Hippocampal formation (tissue), 2 donors: ENCODE measurements around the gene MYLK4.
"Not testable (repeated sequence)": the region's sequence is repeated elsewhere in the genome, so short reads cannot be mapped to it uniquely, and the experiment has no call there.

Source experiments
- DNase-seq, 2 donors: peaks; one replicate each; lab custom pipeline; 2025; lab: John Stamatoyannopoulos, UW

Gene MYLK4

DNA sequence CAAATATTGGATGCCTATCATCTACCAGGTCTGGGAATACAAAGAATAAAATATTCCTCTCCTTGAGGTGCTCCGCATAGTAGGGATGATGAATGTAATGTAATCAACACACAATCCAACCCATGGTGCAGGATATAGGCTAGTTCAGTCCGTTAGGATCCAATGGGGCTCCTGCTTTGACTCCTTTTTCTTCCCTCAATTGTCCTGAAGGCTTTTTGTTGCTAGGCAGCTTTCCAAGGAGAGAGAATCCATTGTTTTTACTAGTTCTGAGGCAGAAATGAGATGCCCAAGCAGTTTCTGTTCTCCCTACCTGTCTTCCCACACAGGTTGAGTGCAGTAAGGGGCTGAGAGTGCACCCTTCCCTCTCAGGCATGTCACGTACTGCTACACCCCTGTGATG, 26.5 kb upstream of the MYLK4 start:
- DNase-seq, result no peak

DNA sequence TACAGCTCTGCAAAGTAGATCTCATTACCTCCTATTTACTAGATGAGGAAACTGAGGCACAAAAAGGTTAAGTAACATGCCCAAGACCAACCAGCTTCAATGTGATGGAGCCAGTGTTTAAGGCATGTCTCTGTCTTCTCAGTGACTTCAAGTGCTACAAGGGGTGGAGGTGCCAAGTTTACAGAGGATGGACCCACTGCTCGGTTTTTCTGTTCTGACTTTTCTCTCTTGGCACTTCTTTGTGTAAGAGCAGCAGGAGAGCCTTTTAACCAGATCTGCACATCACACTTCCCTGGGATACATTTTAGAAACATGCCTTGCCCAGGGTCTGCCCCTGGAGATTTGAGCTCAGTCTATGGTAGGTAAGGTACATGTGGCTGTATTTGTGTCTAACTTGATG, 24.3 kb upstream of the MYLK4 start:
- no peak for DNase-seq

GRCh38 chr6:2773449-2773848, 22.7 kb upstream of the MYLK4 start:
- DNase-seq, result no peak

DNA sequence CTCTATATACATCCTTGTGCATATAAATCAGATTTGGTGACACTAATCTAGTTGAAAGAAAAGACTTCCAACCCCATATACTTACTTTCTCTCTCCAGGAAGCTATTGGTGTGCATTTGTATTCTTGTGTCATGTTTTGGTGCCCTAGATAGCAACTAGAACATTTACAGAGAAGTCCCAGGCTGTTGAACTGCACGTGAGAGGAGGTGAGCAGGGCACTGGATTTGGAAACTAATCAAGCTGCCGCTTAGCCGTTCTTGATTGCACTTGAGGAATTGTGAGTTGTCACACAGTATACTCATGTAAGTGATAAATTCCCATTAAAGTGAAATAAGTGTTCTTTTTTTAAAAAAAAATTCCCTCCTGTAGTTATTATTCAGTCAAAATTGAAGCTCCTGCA, 22.1 kb upstream of the MYLK4 start:
- DNase-seq, result no peak

DNA sequence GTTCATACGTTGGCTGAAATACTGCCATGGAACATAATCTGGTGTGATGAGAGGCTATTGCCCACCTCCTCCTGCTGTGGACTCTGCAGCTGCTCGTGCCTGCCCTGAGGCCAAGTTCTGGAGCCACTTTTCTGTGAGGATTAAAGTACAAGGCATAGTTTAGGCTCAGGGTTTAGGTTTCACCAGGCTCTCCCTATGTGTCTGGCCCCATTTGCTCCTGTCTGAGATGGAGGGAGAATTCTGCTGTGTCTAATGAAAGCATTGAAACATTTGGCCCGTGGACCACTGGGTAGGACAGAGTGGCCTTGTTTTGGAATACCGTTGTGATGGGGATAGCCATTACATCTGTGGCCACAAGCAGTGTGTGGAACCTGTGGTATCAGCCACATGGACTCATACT, 20.4 kb upstream of the MYLK4 start:
- DNase-seq, result no peak

- DNase-seq, result no peak
These were observed 19.4 kb upstream of the MYLK4 start for GRCh38 chr6:2770171-2770570.

DNA sequence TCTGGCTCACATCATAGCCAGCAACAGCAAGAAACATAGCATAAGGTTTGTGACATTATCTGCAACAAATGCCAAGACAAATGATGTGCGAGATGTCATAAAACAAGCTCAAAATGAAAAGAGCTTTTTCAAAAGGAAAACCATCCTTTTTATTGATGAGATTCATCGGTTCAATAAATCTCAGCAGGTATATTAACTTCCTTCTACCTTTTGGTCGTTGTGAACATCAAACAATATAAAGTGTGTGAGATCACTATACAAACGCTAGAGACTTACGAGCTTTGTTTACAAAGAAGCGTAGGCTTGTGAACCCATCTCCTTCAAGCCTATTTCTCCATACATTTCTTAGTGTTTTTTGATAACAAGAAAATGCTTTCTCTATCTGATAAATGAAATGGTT, 18.0 kb upstream of the MYLK4 start:
- DNase-seq, result no peak

- DNase-seq, result no peak
These were observed 17.2 kb upstream of the MYLK4 start for GRCh38 chr6:2767657-2768524.

DNA sequence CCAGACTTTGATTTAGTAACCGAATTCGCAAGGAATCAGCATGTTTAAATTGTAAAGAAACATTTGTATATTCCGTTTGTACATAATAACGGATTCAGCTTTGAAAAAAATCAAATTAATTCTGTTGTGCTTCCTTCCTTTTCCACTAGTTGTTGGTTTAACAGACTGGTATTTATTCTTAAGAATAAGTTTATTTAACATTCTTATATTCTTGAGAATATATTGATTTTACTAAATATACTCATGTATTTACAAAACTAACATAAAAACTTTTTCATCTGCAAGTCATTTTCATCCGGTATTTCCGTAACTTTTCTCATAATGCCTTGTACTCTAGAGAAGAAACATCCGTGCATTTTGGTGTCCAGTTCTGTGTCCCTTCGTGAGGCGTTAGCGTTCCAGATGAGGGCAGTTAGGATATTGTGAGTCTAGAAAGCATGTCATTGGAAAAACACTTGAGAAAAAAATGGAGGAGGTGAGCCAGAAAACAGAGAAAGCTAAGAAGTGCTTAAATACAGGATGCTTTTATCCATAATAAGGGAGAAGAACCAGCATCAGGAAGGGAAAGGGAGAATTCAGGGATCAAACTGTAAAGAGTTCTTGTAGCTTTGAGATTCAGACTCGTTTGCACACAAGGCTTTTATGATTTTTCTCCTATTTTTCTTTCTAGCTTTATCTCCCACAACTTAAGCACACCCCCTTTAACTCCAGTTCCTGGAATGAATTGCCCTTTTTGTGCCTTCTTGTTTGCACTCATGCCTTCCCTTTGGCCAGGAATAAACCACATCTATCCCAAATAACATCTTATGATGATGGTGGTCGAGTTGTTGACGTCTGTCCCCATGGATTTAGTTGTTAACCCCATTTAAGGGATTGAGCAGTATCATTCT, 16.3 kb upstream of the MYLK4 start:
- no peak for DNase-seq

DNA sequence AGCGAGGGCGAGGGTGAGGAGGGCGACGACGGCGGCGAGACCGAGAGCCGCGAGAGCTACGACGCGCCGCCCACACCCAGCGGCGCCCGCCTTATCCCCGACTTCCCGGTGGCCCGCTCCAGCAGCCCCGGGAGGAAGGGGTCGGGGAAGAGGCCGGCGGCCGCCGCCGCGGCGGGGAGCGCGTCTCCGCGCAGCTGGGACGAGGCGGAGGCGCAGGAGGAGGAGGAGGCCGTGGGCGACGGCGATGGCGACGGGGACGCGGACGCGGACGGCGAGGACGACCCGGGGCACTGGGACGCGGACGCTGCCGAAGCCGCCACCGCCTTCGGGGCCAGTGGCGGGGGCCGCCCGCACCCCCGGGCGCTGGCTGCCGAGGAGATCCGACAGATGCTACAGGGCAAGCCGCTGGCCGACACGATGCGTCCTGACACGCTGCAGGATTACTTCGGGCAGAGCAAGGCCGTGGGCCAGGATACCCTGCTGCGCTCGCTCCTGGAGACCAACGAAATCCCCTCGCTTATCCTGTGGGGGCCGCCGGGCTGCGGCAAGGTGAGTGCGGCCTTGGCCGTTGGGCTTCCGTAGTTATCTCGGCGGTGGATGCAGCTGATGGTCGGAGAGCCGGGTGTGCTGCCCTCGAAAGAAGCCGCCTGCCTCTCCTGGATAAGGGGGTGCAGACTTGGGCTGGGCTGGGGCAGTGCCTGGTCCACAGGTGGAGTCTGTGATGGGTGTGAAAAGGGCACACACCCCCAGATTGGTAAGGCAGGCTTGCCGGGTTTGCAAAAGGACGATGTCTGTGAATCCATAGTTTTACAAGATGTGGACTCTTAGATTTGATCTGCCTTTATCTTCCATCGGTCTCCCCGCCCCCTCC, 15.4 kb upstream of the MYLK4 start:
- DNase-seq, result no peak

DNA sequence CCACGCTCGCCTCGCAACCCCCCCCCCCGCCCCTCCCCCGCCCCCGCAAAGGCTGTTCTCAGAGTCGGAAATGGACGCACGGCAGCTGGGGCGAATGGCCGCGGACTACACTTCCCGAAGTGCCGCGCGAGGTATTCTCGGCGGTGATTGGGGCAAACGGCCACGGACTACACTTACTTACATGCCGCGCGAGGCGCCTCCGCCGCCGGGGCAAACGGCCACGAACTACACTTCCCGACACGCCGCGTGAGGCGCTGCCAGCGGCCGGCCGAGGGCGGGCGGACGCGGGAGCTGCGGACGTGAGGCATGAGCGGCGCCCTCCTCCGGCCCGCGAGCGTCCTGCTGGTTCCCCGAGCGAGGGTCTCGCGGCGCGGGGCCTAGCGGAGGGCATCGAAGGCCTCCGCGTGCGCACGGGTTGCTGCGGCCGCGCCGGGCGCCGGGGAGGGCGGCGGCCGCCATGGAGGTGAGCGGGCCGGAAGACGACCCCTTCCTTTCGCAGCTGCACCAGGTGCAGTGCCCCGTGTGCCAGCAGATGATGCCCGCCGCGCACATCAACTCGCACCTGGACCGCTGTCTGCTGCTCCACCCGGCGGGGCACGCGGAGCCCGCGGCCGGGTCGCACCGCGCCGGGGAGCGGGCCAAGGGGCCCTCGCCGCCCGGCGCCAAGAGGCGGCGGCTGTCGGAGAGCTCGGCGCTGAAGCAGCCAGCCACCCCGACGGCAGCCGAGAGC, 14.6 kb upstream of the MYLK4 start, which contains the start of gene WRNIP1:
Gene WRNIP1, plus strand, starts transcription at position 228 of the 730 bp plus-strand sequence. Its CDS starts 230 bp downstream, at position 458.
- peak; percentile 98 to 99 for DNase-seq

DNA sequence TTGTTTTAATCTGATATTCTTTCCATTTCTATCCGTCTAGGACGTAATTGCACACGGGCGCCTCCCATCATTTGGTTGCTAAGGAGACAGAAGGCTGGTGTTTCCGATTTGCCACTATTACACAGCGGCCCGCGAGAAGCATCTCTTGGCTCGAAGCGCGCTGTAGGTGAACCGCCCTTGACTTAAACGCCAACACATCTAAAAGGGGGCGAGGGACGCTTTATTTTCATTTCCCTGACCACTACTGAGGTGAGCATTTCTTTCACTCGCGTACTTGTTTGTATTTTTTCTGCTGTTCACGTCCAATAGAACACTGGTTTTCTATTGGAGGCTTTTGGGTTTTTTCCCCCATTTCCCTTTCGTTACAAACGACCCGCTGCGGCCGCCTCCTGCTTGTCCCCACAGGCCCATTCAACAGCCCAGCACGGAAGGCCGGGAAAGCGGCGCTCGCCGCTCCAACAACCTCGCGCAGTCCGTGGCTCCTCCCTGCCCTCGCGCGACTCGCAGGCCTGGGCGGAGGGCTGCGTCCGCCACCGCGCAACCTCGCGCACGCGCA, 14.0 kb upstream of the MYLK4 start:
- peak in 1 of 2 donors; percentile 77 for DNase-seq

DNA sequence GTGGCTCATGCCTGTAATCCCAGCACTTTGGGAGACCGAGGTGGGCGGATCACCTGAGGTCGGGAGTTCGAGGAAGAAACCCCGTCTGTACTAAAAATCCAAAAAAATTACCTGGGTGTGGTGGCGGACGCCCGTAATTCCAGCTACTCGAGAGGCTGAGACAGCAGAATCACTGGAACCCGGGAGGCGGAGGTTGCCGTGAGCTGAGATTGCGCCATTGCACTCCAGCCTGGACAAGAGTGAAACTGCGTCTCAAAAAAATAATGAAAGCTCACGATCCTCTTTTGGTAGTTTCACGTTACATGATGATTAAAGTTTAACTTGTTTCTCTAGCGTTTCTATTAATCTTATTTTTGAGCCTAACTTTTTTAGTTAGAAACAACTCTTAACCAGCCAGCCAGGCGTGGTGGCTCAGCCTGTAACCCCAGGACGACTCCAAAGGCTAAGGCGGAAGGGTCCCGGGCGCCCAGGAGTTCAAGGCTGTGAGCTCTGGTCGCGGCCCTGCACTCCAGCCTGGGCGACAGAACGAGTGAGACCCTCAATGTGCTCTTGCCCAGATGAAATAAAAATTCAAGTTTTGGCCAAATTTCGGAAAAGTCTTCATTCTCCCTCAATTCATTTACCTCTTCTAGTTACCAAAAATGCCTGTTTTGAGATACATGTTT, 13.3 kb upstream of the MYLK4 start:
- no peak for DNase-seq

DNA sequence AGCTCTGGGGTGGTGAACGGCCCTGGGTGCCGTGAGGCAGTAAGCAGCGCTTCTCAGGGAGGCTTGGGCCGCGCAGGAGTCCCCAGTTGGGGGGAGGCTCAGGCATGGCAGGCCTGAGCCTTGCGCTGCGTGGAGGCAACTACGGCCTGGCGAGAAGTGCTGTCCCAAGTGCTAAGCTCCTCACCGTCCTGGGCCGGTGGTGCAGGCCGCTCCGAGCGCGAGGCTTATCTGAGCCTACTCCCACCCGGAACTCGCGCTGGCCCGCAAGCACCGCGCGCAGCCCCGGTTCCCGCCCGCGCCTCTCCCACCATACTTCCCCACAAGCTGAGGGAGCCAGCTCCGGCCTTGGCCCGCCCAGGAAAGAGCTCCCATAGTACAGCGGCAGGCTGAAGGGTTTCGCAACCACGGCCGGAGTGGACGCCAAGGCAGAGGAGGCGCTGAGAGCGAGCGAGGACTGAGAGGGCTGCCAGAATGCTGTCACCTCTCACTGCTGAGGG, 12.7 kb upstream of the MYLK4 start:
- no peak for DNase-seq

DNA sequence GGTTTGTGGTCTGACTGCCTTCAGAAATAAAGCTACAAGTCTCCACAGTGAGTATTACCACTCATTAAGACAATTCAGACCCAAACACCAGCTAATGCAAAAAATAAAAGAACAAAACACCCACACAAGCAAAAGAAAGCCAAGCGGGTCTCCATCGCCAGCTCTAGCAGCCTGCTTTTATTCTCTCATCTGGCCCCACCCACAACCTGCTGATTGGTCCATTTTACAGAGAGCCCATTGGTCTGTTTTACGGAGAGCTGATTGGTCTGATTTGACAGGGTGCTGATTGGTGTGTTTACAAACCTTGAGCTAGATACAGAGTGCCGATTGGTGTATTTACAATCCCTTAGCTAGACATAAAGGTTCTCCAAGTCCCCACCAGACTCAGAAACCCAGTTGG, 12.1 kb upstream of the MYLK4 start:
- not testable (repeated sequence) for DNase-seq

- DNase-seq, result no peak
These were observed 10.4 kb upstream of the MYLK4 start for GRCh38 chr6:2760882-2761842.

DNA sequence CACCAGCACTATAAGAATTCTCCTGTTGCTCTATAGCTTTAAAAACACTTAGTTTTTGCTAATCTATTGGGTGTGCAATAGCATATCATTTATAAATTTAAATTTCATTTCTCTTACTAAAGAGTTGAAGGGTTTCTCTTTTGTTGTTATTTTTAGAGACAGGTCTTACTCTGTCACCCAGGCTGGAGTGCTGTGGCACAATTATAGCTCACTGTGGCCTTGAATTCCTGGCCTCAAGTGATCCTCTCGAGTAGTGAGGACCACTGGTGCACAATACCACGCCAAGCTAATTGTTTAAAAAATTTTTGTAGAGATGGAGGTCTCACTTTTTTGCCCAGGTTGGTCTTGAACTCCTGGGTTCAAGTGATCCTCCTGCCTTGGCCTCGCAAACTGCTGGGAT, 8.3 kb upstream of the MYLK4 start:
- no peak for DNase-seq

- DNase-seq, result no peak
These were observed 6.0 kb upstream of the MYLK4 start for GRCh38 chr6:2756687-2757224.

DNA sequence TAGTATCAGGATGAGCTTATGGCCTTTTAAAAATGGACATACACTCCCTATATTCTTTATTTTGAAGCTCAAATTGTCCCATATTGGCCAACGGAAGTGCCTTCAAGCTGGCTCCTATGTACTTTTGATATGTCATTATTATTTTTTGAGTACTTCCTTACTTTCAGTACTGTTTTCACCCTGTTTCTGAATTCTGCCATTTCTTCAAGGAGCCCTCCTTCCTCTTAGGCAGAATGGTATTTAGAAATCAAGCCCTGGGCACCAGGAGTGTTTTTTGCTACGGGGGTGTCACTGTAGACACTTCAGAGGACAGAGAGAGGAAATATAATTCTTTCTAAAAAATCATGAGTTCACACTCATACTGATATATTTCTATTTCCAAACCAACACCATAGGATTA, 5.5 kb upstream of the MYLK4 start:
- no peak for DNase-seq
